HPDE6-E6E7 (cell line): ENCODE measurements around the gene FGD3.
"Not testable (repeated sequence)": the region's sequence is repeated elsewhere in the genome, so short reads cannot be mapped to it uniquely, and the experiment has no call there.

Experiments
- DNase-seq: peaks from one replicate; pipeline ENCODE4 v3.0.0; 2011; ENCODE audit warnings: missing footprints; ENCODE audit errors: extremely low spot score

The FGD3 gene

DNA sequence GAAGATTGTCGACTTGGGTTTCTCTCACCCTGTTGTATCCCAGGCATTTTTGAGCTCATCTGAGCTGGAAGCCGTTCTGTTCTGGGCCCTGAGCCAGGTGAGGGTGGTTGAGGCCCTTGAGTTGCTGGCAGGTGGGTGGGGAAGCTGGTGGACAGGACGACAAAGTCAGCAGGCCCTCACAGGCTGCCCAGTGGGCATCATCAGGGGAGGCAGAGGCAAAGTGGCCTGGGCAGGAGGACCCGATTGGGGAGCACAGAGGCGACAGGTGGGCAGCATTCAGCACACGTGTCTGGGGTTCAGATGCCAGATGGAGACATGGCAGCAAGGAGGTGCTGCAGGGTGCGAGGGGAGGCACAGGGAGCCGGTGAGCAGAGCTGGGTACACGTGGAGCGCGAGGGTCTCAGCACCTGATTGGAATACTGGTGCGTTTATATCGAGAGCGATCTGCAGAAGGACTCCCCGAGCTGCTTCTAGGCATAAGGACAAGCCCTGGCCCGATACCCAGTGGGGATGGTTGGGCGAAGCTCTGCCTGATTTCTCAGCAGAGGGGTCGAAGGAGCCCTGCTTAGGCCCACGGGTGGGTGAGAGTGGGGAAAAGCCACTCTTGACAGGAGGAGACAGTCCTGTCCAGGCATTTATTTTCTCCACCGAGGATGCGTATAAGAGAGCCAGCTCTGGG, 62.2 kb downstream of the FGD3 start:
- DNase-seq, result no peak

DNA sequence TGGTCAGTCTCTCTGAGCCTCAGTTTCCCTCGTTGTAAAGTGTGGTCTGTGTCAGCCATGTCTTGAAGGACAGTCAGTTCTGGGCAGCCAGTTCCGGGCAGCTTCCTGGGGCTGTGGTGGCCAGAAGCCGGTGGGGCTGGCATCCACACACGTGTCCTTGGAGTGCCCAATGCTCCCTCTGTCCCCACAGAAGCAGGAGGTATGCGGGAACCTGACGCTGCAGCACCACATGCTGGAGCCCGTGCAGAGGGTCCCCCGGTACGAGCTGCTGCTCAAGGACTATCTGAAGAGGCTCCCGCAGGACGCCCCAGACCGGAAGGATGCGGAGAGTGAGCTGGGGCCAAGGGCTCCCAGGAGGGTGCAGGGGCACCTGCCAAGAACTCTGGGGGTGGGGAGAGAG, 62.7 kb downstream of the FGD3 start:
- no peak for DNase-seq

DNA sequence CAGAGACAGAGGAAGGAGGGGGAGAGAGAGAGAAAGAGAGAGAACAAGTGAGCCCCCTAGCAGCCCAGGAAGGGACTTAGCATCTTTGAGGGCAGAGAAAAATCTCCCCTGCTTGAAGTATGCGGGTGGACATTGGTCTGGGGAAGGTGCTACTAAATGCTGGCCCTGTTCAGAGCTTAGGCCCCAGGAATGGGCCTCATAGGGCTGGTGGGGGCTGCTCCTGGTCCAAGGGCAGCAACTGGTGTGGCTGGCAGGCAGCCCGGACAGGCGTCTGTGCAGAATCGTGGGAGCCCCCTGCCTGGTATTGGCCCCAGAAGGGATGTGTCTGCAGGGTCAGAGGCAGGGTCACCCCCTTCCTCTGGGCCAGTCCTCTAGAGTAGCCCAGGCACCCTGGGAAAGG, 63.4 kb downstream of the FGD3 start:
- DNase-seq, result no peak

DNA sequence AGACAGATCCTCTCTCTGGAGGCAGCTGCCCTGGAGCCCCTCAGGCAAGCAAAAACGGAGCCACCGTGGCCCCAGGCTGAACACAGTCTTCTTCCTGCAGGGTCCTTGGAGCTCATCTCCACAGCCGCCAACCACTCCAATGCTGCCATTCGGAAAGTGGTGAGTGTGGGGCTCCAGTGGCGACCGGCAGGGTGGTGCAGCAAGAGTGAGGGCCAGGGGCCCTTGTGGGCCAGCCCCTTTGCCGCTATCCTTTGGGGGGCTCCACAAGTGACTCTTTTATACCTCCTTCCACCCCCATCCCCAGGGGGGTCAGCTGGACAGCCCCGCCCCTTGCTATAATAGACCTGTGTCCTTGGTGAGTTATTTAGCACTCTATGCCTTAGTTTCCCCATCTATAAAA, 63.8 kb downstream of the FGD3 start:
- no peak for DNase-seq

DNA sequence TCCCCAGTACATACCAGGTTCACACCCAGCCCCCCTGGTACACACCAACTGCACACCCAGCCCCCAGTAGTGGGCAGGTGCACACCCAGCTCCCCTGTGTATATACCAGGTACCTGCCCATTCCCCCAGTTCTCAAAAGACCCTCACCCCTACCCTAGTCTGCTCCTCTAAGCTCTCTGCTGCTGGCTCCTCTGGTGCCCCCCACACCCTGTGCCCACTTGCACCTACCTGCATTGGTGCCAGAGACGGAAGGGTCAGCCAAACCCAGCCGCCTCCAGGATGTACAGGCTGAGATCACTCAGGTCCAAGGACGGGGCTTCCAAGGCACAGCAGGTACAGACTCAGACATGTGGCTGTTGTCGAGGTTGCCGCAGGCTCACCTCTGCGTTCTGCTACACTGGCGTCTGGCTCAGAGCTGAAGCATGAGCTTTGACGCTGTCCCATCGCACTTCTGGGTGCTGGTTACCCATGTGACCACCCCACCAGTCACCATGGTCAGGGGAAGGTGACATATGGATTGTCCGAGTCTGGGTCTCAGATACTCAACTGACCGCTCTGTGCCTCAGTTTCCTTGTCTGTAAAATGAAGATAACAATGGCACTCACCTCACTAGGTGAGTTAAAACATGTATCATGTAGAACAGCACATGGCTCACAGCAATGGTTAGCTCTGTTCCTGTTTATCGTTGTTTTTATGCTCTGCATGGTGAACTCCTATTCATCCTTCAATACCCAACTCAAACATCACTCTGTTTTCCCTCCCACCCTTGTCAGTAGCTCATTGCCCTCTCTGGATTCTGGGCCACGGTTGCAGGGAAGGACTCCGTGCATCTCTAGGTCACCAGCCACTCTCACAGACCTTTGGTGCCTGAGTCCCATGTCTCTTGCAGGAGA, 65.9 kb downstream of the FGD3 start:
- no peak for DNase-seq

DNA sequence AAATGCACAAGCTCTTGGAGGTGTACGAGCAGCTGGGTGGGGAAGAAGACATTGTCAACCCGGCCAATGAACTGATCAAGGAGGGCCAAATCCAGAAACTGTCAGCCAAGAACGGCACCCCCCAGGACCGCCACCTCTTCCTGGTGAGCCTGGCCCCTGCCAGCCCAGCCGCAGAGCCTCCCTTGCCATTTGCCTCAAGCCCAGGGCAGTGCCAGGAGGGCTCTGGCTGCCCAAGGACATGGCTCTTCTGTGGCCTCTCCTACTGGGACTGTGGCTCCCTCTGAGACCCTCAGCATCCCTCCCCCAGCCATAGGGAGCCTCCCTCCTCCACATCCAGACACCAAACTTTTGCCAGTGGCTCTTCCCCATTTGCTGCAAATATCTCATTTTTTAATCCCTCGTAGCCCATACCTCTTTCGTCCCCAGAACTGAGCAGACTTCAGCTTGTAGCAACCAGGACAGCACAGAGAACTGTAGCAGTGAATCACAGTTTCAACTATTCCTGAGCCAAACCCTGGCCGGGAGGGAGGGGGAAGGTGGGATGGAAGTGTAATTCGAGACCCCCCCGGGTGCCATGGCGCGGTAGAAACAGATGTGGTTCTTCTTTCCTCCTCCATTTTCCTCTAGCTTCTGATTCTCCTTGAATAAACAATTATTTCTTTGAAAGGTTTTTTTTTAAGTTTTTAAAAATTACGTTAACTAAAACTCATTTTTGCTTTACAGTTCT, 66.7 kb downstream of the FGD3 start:
- DNase-seq, result no peak

DNA sequence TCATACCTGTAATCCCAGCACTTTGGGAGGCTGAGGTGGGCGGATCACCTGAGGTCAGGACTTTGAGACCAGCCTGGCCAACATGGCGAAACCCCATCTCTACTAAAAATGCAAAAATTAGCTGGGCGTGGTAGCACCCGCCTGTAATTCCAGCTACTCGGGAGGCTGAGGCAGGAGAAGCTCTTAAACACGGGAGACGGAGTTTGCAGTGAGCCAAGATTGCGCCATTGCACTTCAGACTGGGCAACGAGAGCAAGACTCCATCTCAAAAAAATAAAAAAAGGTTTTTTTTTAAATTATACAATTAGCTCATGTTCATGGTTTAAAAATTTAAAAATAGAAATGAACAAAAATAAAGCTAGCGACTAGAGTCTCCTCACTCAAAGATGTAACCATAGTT, 67.9 kb downstream of the FGD3 start:
- DNase-seq, result not testable (repeated sequence)

DNA sequence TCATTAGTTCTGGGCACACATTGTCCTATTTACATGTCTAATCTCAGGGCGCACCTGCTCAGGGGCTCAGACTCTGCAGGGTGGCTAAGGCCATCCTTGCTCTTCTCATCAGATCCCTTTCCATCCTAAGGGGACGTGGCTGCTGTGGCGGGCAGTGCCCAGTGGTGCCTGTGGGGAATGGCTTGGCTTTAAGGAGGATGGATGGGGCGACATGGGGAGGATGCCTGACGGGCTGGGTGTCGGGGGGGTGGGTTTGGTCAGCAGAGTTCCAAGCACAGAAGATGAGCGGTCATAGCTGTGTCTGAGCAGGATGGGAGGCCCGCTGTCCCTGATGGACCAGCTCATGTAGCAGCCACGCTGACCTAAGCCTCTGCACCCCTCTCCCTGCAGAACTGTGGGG, 70.3 kb downstream of the FGD3 start:
- DNase-seq, result no peak

DNA sequence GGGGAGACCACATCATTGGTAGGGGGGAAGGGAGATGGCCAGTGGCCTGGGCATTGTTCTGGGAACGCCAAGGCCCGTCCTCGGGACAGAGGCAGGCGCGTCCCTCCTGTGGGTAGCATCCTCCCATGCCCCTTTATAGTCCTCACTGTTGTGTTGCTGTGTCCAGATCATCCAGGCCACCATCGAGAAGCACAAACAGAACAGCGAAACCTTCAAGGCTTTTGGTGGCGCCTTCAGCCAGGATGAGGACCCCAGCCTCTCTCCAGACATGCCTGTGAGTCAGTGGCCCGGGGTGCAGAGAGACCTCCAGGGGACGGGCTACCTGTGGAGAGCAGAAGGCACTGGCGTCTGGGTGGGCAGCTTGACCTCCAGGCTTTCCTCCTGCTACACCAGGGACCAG, 72.8 kb downstream of the FGD3 start:
- DNase-seq, result no peak

DNA sequence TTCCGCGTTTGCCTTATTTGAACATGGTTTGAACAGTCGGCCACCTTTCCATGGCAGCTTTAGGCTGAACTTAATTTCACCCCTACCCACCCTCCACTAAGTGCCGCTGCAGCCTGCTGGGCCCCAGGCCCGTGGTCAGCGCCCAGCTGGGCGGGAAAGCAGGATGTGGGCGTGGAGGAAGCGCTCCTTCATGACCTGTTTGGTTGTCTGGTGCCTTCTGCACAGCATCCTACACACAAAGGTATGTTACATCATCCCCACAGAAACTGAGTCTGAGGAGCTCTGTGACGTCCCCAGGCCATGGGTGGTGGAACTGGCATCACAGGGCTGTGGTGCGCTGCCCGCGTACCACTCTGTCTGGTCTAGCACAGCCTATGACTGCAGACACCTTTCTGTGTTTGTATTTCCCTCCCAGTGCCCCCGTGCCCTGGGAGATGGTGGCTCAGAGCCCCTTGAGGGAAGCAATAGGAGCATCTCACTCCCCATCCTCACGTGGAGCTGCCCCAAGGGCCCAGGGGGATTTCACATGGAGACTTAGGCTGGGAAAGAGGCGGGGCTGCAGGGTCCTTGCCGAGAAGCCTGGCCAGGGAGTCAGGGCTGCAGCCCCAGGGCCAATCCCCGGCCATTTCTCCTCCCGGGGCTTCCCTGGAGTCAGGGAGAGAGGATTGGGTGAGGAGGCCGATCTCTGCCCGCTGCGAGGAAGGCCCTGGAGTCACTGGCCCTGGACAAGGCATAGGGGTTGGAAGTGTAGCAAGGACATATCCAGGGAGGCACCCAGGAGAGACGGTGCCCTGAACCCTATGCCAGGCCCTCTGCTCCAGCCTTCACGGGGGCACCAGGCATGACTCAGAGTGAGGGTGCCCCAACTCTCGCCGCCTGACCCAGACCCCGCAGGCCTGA, 73.7 kb downstream of the FGD3 start:
- no peak for DNase-seq

DNA sequence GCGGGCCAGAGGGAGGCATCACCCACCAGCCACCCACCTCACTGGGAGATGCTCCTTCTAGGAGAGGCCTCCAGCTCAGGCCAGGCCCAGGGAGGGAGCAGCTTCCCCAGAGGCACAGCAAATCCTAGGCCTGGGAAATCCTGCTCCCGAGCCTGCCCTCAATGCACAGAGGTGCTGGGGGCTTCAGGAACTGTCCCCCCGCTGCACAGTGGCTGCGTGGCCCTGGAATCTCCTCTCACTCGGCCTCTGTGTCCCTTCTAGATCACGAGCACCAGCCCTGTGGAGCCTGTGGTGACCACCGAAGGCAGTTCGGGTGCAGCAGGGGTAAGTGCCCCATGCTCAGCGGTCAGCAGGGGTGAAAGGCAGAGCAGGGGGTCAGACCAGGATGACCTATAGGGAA, 74.7 kb downstream of the FGD3 start:
- DNase-seq, result no peak

DNA sequence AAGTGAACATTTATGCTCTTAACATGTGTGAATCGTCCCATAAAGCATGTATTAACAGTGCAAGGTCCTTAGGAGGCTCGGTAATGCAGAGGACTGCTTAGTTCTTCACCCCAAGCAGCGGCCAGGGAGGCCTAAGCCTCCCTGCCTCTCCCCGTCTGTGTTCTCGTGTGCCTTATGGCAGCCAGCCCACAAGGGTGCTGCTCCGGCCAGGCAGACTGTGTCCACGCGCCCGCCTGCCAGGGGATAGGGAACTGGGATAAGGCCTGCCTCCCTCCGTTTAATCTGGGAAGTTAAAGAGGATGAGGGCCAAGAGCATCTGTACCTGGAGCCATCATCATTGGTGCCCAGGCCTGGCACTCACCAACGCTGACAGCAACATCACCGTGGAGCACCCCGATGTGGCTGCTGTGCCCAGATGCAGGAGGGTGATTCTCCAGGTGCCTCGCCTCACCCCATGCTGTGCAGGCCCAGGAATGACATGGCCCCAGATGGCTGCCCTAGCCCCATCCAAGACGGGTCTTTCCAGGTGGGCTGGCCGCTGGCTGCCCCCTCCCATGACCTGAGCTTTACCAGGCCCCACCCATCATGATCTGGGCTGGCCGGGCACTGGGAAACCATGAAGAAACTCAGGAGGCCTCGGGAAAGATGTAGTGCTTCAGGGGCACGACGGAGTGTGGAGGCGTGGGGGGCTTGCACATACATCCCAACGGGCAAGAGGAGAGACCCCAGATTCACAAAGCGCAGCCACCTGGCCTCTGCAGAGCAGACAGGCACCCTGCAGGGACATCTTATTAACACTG, 75.6 kb downstream of the FGD3 start:
- no peak for DNase-seq

DNA sequence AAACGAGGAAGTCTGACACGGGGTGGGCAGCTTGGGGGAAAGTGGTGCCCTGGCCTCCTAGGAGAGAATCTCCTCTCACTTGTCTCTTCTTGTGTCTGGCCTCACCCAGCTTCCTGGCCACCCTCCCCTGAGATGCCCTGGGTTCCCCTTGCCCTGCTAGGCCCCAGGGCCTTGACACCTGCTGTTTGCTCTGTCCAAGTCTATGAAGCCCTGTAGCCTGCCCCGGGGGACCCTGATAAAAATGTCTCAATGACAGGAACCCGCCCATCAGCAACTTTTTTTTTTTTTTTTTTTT, 76.1 kb downstream of the FGD3 start:
- DNase-seq, result no peak

DNA sequence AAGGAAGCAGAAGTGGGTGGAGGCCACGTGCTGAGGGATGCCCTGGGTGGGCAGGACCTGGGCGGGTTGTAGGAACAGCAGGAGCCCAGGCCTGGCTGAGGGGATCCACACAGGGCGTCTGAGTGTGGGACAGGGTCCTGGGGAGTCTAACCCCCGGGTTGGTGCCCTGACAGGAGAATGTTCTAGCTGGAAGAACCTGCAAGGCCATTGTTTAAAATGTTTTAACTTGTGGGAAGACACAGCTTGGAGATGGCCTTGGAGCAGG, 77.3 kb downstream of the FGD3 start:
- DNase-seq, result no peak

DNA sequence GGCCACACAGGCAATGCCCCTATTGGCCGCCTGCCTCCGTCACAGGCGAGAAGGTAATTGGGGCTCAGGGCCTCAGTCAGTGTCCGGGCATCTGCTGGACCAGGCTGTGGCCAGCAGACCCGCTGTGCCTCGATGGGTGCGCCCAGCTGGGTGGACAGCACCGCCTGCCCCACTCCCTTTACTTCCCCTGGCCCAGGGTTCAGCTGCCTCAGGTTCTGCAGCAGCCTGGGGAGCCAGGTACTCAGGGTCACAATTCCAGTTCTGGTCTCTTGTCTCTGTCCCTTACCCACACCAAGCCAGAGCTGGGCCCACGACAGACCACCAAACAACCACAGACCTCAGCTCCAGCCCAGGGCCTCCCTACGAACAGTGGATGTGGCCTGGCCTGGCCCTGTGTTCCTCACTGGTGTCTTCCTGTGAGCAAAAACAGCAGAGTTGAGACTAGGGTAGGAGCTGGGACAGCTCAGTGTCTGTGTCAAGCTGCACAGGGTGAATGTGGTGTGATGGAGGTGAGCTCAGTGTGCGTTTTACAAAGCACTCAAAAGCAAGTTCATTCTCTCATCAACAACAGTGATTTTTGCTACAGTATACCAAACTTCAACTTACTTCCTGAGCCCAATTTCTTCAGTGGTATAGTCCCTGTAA, 77.8 kb downstream of the FGD3 start:
- no peak for DNase-seq

DNA sequence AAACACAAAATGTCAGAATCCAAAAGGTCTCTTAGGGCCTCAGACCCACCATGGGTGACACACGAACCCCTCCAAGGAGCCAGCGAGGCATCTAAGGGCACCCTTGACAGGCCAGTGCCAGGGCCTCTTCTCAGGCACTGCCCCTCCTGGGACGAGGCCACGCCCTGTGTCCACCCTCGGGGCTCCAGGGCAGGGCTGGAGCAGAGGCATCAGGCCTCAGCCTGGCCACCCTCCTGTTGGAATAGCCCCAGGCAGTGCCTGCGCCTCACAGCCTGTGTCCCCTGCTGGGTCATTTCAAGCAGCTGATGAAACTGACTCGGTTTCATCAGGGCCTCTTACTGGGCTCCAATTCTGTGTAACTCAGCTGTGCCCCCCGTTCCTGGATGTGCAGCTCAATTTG, 78.4 kb downstream of the FGD3 start:
- DNase-seq, result no peak

DNA sequence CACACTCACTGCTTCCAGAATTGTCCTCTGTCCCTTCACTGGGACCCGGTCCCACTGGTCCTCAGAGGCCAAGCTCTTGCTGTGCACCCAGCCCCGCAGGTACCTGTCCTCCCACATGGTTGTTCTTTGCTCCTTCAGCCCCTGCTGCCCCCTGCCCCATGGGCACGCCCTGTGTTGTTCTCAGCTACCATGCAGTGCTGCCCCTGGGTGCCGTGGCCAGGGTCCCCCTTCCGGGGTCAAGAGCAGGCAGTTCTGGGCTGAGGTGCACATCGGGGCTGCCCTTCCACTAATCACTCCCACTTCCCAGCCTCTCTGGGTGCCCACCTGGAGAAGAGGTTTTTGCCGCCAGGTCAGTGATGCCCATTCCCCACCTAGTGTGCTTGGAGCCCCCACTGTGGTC, 79.3 kb downstream of the FGD3 start:
- DNase-seq, result no peak

DNA sequence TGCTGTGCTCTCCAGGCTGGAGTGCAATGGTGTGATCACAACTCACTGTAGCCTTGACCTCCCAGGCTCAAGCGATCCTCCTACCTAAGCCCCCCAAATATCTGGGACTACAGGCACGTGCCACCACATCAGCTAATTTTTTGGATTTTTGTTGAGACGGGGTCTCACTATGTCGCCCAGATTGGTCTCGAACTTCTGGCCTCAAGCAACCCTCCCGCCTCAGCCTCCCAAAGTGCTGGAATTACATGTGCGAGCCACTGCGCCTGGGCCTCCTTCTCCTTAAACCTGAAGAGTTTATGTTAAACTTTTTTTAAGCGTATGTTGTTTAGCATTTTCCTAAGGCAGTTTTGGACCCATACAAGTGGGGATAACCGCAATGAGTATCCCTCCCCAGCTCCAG, 80.4 kb downstream of the FGD3 start:
- no peak for DNase-seq

DNA sequence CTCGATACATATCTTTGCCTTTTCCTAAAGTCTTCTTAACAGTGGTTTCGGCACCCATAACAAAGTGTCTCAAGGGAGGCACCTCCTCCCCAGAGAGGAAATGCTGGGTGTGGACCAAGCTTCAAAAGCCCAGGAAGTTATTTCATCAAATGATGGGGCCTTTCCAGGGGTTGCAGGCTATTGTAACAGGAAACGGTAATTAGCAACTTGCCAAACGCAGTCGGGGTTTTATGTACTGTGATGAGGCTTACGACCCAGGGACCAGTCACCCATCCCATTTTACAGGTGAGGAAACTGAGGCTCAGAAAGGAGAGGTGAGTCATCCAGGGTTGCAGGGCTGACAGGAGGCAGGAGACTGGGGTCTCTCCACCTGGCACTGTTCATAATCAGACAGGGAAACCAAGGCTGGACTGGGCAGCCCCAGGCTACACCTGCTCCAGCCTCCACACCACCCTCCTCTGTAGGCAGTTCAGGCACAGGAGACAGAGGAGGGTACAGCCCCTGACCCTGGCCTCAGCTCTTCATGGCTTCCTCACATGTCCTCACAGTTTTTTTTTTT, 81.2 kb downstream of the FGD3 start:
- DNase-seq, result no peak
